ENCODE results near the gene ZNF407. TPM values are rescaled to one million over a fixed set of nuclear protein-coding genes. Genes with fewer than 3 reads are reported as not detected.

The ZNF407 gene
- polyA plus RNA-seq, 1 experiment = 5.8 TPM

DNA sequence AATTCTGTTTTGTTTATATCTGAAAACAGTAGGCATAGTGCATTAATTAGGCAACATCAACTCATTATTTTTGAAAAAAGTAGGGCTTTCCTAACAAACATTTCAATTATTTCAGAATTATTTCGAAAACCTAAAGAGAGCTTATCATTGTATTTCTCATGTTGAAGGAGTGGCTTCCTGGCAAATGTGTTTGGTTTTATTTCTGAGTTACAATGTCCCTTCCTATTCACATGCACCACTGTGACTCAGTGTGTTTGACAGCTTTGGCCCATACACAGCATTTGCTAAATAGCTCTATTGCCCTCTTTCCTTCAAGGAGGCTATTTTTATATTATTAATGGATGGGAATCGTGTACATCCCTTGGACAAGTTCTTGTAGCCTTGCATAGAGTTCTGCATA lies 405.4 kb downstream of the ZNF407 start:
- Histone ChIP-seq H3K9me3 (ENCODE audit: control insufficient read depth, insufficient read depth, low read length) (no peaks in the 10 kb centered on the region), H3K27ac (ENCODE audit: low read depth, low read length) (no peak overlapping the region), H3K27me3 (ENCODE audit: control insufficient read depth, insufficient read depth, low read length) (no peaks in the 10 kb centered on the region), H3K4me3 (ENCODE audit: low read depth, low read length) (no peak overlapping the region)
- TF ChIP-seq, protein P1, sequence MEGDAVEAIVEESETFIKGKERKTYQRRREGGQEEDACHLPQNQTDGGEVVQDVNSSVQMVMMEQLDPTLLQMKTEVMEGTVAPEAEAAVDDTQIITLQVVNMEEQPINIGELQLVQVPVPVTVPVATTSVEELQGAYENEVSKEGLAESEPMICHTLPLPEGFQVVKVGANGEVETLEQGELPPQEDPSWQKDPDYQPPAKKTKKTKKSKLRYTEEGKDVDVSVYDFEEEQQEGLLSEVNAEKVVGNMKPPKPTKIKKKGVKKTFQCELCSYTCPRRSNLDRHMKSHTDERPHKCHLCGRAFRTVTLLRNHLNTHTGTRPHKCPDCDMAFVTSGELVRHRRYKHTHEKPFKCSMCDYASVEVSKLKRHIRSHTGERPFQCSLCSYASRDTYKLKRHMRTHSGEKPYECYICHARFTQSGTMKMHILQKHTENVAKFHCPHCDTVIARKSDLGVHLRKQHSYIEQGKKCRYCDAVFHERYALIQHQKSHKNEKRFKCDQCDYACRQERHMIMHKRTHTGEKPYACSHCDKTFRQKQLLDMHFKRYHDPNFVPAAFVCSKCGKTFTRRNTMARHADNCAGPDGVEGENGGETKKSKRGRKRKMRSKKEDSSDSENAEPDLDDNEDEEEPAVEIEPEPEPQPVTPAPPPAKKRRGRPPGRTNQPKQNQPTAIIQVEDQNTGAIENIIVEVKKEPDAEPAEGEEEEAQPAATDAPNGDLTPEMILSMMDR (IDR thresholded peaks at IDR 0.05; ENCODE audit: low read depth, low read length) = no peak
- ChIA-PET POLR2A (no interaction called here), CTCF (no interaction called here)
- no peak for DNase-seq (ENCODE audit: low read depth, low spot score)

DNA sequence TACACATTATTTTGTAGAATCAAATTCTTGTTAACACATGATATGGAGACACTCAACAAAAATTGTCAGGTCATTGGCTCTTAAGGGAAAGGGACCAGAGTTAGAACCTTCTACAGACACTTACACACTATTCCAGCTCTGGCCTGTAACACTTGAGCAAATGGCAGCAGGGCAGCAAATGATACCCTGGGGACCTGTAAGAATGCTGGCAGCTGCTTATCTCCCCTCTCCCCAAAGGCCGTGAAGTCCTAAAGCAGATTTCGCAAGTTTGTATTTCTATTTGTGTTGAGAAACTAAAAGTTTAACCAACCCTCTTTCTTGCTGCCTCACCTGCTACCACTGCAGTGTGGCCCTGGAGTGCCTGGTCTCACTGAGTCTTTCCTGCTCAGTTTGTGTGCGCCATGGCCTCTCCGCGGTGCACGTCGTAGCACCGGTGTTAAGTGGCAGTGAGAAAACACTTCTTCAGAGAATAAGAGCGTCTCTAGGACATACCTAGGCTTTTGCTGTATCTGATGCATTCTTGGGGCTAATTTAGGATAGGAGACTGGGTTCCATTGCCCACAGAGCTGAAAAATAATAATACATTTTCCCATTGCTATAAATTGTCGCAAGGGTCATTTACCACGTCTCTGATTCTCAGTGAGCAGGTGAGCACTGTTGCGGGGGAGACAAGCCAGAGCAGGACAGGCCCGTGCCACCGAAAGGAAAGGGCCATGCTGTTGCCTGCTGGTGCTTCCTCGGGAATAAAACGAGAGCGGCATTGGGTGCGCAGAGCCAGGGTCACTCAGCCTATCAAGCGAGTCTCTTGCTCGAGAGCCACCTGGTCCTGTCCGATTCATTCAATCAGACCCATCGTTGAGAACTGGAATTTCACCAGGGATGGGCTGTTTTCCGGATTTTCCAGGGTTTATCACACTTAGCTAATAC lies 406.4 kb downstream of the ZNF407 start:
- Histone ChIP-seq H3K4me3 (ENCODE audit: low read depth, low read length) (no peak overlapping the region), H3K27me3 (ENCODE audit: control insufficient read depth, insufficient read depth, low read length) (no peaks in the 10 kb centered on the region), H3K9me3 (ENCODE audit: control insufficient read depth, insufficient read depth, low read length) (no peaks in the 10 kb centered on the region), H3K27ac (ENCODE audit: low read depth, low read length) (no peak overlapping the region)
- TF ChIP-seq, protein P1 (IDR thresholded peaks at IDR 0.05; ENCODE audit: low read depth, low read length) = no peak
- POLR2A ChIA-PET = no interaction called here
- DNase-seq (ENCODE audit: low read depth, low spot score) = no peak
- CTCF ChIA-PET = no interaction called here

- Histone ChIP-seq H3K27me3 (ENCODE audit: control insufficient read depth, insufficient read depth, low read length) (no peaks in the 10 kb centered on the region), H3K27ac (ENCODE audit: low read depth, low read length) (no peak overlapping the region), H3K4me3 (ENCODE audit: low read depth, low read length) (peak overlapping the region; percentile 25), H3K9me3 (ENCODE audit: control insufficient read depth, insufficient read depth, low read length) (no peaks in the 10 kb centered on the region)
- TF ChIP-seq, protein P1 (IDR thresholded peaks at IDR 0.05; ENCODE audit: low read depth, low read length) = no peak
- CTCF ChIA-PET = interaction anchor here (1.1 kb wide), 2 partner anchors 10 to 1704 kb away, joined by 4 to 5 read pairs; no protein-coding TSS in a partner anchor
- DNase-seq (ENCODE audit: low read depth, low spot score) = peak; percentile 26
- POLR2A ChIA-PET = no interaction called here
Measured at GRCh38 chr18:75005626-75006025, 408.0 kb downstream of the ZNF407 start.

- Histone ChIP-seq H3K4me3 (ENCODE audit: low read depth, low read length) (no peak overlapping the region), H3K27ac (ENCODE audit: low read depth, low read length) (no peak overlapping the region), H3K27me3 (ENCODE audit: control insufficient read depth, insufficient read depth, low read length) (no peaks in the 10 kb centered on the region), H3K9me3 (ENCODE audit: control insufficient read depth, insufficient read depth, low read length) (no peaks in the 10 kb centered on the region)
- ChIA-PET POLR2A (no interaction called here), CTCF (interaction anchor here (0.6 kb wide), 1 partner anchor 674 kb away, joined by 3 read pairs; no protein-coding TSS in a partner anchor)
- TF ChIP-seq, protein P1 (IDR thresholded peaks at IDR 0.05; ENCODE audit: low read depth, low read length) = no peak
- DNase-seq (ENCODE audit: low read depth, low spot score) = no peak
Measured at GRCh38 chr18:75008186-75008585, 410.5 kb downstream of the ZNF407 start.

- no peak overlapping the region for H3K27ac ChIP-seq (ENCODE audit: low read depth, low read length)
- no peaks in the 10 kb centered on the region for H3K27me3 ChIP-seq (ENCODE audit: control insufficient read depth, insufficient read depth, low read length)
- ChIA-PET POLR2A (no interaction called here), CTCF (no interaction called here)
- DNase-seq (ENCODE audit: low read depth, low spot score) = no peak
- TF ChIP-seq, protein P1 (IDR thresholded peaks at IDR 0.05; ENCODE audit: low read depth, low read length) = no peak
- H3K9me3 ChIP-seq (ENCODE audit: control insufficient read depth, insufficient read depth, low read length) = no peaks in the 10 kb centered on the region
- no peak overlapping the region for H3K4me3 ChIP-seq (ENCODE audit: low read depth, low read length)
Measured at GRCh38 chr18:75009296-75009695, 411.6 kb downstream of the ZNF407 start.
